SK-N-SH treated with all-trans-retinoic acid at 6 μM for 48 hours (cell line): ENCODE measurements around the gene MYO3B.

Source experiments
- ATAC-seq: fragments of 200-7000 bp; cut with Tn5 transposase; 3 replicates; pipeline ENCODE4 v1.9.1; 2020; ENCODE audit warnings: mild to moderate bottlenecking, moderate library complexity
- ARNTL ChIP-seq: fragments of 450-650 bp; formaldehyde crosslinking; IDR thresholded peaks from 2 replicates; pipeline ENCODE4 v1.5.0; 2020; ENCODE audit warnings: low read depth, mild to moderate bottlenecking, moderate library complexity, borderline replicate concordance
- BACH2 ChIP-seq: fragments of 250-450 bp; sonication (Bioruptor Pico); IDR thresholded peaks from 2 replicates; pipeline ENCODE4 v1.9.0; 2021; ENCODE audit warnings: mild to moderate bottlenecking, borderline replicate concordance
- CSDC2 ChIP-seq: fragments of 250-450 bp; sonication (Bioruptor Pico); IDR thresholded peaks from 2 replicates; pipeline ENCODE4 v1.5.0; 2020; ENCODE audit warnings: mild to moderate bottlenecking, moderate library complexity
- ESRRG ChIP-seq: fragments of 250-450 bp; sonication (Bioruptor Pico); IDR thresholded peaks from 2 replicates; pipeline ENCODE4 v1.6.1; 2021; ENCODE audit warnings: mild to moderate bottlenecking
- GLIS3 ChIP-seq: fragments of 250-450 bp; sonication (Bioruptor Pico); IDR thresholded peaks from 2 replicates; pipeline ENCODE4 v1.5.0; 2020; ENCODE audit warnings: mild to moderate bottlenecking, moderate library complexity
- ISL1 ChIP-seq: fragments of 250-450 bp; sonication (Bioruptor Pico); IDR thresholded peaks from 2 replicates; pipeline ENCODE4 v2.1.2; 2022; ENCODE audit warnings: mild to moderate bottlenecking, moderate library complexity
- OSR1 ChIP-seq: fragments of 250-450 bp; sonication (Bioruptor Pico); IDR thresholded peaks from 2 replicates; pipeline ENCODE4 v1.8.0; 2022; ENCODE audit warnings: moderate library complexity, mild to moderate bottlenecking, inconsistent platforms
- PPARA ChIP-seq: fragments of 250-450 bp; sonication (Bioruptor Pico); IDR thresholded peaks from 2 replicates; pipeline ENCODE4 v1.5.0; 2020; ENCODE audit warnings: mild to moderate bottlenecking, borderline replicate concordance
- RARB ChIP-seq: fragments of 250-450 bp; sonication (Bioruptor Pico); IDR thresholded peaks from 2 replicates; pipeline ENCODE4 v1.8.0; 2021; ENCODE audit warnings: mild to moderate bottlenecking, moderate library complexity
- SNAI2 ChIP-seq: fragments of 250-450 bp; sonication (Bioruptor Pico); IDR thresholded peaks from 2 replicates; pipeline ENCODE4 v1.5.0; 2020; ENCODE audit warnings: mild to moderate bottlenecking, moderate library complexity
- TCF4 ChIP-seq: fragments of 250-450 bp; sonication (Bioruptor Pico); IDR thresholded peaks from 2 replicates; pipeline ENCODE4 v1.8.0; 2021; ENCODE audit warnings: mild to moderate bottlenecking, moderate library complexity, borderline replicate concordance
- TOX ChIP-seq: fragments of 250-450 bp; sonication (Bioruptor Pico); IDR thresholded peaks from 2 replicates; pipeline ENCODE4 v1.8.0; 2021; ENCODE audit warnings: mild to moderate bottlenecking, moderate library complexity, borderline replicate concordance
- ZC3H10 ChIP-seq: fragments of 250-450 bp; sonication (Bioruptor Pico); IDR thresholded peaks from 2 replicates; pipeline ENCODE4 v1.5.1; 2021; ENCODE audit warnings: mild to moderate bottlenecking, moderate library complexity
- ZFP3 ChIP-seq: fragments of 250-450 bp; sonication (Bioruptor Pico); IDR thresholded peaks from 2 replicates; pipeline ENCODE4 v1.5.0; 2020; ENCODE audit warnings: mild to moderate bottlenecking, moderate library complexity
- ZFP30 ChIP-seq: fragments of 450-650 bp; formaldehyde crosslinking; IDR thresholded peaks from 2 replicates; pipeline ENCODE4 v1.5.0; 2022; ENCODE audit warnings: mild to moderate bottlenecking, moderate library complexity
- ZNF565 ChIP-seq: fragments of 450-650 bp; formaldehyde crosslinking; conservative IDR thresholded peaks from 2 replicates; pipeline ENCODE4 v1.5.0; 2020; ENCODE audit warnings: low read depth, mild to moderate bottlenecking, moderate library complexity
- ZNF70 ChIP-seq: fragments of 450-650 bp; formaldehyde crosslinking; IDR thresholded peaks from 2 replicates; pipeline ENCODE4 v1.5.0; 2020; ENCODE audit warnings: mild to moderate bottlenecking, moderate library complexity
- ZNF8 ChIP-seq: fragments of 450-650 bp; formaldehyde crosslinking; IDR thresholded peaks from 2 replicates; pipeline ENCODE4 v1.5.0; 2020; ENCODE audit warnings: mild to moderate bottlenecking, moderate library complexity
- TF ChIP-seq, protein P1 (sequence below): fragments of 250-450 bp; sonication (Bioruptor Pico); IDR thresholded peaks from 2 replicates; pipeline ENCODE4 v1.8.0; 2021; ENCODE audit warnings: low read depth, mild to moderate bottlenecking, moderate library complexity, borderline replicate concordance
- TF ChIP-seq, protein P2 (sequence below): fragments of 250-450 bp; sonication (Bioruptor Pico); IDR thresholded peaks from 2 replicates; pipeline ENCODE4 v1.5.0; 2020; ENCODE audit warnings: mild to moderate bottlenecking, moderate library complexity
- TF ChIP-seq, protein P3 (sequence below): fragments of 250-450 bp; sonication (Bioruptor Pico); IDR thresholded peaks from 2 replicates; pipeline ENCODE4 v1.5.1; 2020; ENCODE audit warnings: low read depth, mild to moderate bottlenecking, moderate library complexity
- TF ChIP-seq, protein P4 (sequence below): fragments of 250-450 bp; sonication (Bioruptor Pico); IDR thresholded peaks from 2 replicates; pipeline ENCODE4 v1.5.1; 2021; ENCODE audit warnings: mild to moderate bottlenecking, moderate library complexity

Gene MYO3B

DNA sequence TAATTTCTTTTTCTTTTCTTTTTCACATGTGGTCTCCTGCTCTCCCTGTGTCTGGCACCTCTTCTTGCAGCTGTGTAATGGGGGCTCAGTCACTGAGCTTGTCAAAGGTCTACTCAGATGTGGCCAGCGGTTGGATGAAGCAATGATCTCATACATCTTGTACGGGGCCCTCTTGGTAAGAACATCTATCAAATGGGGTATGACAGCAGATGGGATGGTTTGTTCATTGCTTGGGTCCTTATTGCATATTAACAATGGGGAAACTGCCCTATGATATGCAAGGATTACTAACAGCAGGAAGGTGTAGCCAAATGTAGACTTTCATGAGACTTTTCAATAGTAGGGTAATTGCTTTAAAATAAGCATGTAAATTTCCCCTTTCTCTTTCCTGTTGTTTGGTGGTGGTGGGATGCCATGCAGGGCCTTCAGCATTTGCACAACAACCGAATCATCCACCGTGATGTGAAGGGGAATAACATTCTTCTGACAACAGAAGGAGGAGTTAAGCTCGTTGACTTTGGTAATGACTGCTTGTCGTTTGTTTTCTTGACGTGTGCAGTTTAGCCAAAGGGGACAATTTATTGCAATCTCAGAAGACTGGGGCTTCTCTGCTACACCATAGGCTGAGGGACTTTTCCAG lies 36.5 kb downstream of the MYO3B start:
- TF ChIP-seq ZNF8 (CRISPR knock-in tag), result no peak
- no peak for TF ChIP-seq PPARA
- TF ChIP-seq SNAI2, result no peak
- TF ChIP-seq, protein P1, sequence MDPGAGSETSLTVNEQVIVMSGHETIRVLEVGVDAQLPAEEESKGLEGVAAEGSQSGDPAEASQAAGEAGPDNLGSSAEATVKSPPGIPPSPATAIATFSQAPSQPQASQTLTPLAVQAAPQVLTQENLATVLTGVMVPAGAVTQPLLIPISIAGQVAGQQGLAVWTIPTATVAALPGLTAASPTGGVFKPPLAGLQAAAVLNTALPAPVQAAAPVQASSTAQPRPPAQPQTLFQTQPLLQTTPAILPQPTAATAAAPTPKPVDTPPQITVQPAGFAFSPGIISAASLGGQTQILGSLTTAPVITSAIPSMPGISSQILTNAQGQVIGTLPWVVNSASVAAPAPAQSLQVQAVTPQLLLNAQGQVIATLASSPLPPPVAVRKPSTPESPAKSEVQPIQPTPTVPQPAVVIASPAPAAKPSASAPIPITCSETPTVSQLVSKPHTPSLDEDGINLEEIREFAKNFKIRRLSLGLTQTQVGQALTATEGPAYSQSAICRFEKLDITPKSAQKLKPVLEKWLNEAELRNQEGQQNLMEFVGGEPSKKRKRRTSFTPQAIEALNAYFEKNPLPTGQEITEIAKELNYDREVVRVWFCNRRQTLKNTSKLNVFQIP (CRISPR knock-in tag), result no peak
- TF ChIP-seq CSDC2 (CRISPR knock-in tag), result no peak
- TF ChIP-seq ZNF565 (CRISPR knock-in tag), result no peak
- no peak for TF ChIP-seq ZNF70 (CRISPR knock-in tag)
- no peak for TF ChIP-seq ZFP30 (CRISPR knock-in tag)
- TF ChIP-seq TCF4 (CRISPR knock-in tag), result no peak
- no peak for TF ChIP-seq ZFP3 (CRISPR knock-in tag)
- TF ChIP-seq, protein P2, sequence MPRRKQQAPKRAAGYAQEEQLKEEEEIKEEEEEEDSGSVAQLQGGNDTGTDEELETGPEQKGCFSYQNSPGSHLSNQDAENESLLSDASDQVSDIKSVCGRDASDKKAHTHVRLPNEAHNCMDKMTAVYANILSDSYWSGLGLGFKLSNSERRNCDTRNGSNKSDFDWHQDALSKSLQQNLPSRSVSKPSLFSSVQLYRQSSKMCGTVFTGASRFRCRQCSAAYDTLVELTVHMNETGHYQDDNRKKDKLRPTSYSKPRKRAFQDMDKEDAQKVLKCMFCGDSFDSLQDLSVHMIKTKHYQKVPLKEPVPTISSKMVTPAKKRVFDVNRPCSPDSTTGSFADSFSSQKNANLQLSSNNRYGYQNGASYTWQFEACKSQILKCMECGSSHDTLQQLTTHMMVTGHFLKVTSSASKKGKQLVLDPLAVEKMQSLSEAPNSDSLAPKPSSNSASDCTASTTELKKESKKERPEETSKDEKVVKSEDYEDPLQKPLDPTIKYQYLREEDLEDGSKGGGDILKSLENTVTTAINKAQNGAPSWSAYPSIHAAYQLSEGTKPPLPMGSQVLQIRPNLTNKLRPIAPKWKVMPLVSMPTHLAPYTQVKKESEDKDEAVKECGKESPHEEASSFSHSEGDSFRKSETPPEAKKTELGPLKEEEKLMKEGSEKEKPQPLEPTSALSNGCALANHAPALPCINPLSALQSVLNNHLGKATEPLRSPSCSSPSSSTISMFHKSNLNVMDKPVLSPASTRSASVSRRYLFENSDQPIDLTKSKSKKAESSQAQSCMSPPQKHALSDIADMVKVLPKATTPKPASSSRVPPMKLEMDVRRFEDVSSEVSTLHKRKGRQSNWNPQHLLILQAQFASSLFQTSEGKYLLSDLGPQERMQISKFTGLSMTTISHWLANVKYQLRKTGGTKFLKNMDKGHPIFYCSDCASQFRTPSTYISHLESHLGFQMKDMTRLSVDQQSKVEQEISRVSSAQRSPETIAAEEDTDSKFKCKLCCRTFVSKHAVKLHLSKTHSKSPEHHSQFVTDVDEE (CRISPR knock-in tag), result no peak
- no peak for TF ChIP-seq TOX (CRISPR knock-in tag)
- TF ChIP-seq GLIS3 (CRISPR knock-in tag), result no peak
- no peak for TF ChIP-seq ZC3H10 (CRISPR knock-in tag)
- no peak for TF ChIP-seq ESRRG (CRISPR knock-in tag)
- no peak for TF ChIP-seq RARB (CRISPR knock-in tag)
- ATAC-seq, result no peak

DNA sequence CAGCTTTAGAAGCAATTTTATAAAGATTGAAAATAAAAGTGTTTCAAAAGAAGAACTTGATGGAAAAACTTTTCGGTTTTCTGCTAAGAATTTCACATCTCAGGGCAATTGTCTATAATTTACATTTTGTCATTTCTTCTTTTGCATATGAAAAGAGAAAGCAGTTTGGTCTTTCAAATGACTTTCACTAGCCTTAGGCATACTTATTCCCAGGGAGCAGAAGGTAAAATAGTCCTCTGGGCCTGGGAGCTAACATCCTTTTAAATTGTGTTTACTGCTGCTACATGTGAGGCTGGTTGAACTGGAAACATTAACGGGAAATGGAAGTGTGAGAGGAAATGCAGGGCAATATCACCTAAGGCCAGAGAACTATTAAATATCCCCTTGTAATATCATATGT lies 37.1 kb downstream of the MYO3B start:
- TF ChIP-seq CSDC2 (CRISPR knock-in tag) (no peak), ZC3H10 (CRISPR knock-in tag) (no peak), ZFP30 (CRISPR knock-in tag) (no peak), RARB (CRISPR knock-in tag) (no peak), ISL1 (CRISPR knock-in tag) (no peak), ESRRG (CRISPR knock-in tag) (no peak), TCF4 (CRISPR knock-in tag) (no peak), OSR1 (CRISPR knock-in tag) (no peak)
- TF ChIP-seq, protein P3, sequence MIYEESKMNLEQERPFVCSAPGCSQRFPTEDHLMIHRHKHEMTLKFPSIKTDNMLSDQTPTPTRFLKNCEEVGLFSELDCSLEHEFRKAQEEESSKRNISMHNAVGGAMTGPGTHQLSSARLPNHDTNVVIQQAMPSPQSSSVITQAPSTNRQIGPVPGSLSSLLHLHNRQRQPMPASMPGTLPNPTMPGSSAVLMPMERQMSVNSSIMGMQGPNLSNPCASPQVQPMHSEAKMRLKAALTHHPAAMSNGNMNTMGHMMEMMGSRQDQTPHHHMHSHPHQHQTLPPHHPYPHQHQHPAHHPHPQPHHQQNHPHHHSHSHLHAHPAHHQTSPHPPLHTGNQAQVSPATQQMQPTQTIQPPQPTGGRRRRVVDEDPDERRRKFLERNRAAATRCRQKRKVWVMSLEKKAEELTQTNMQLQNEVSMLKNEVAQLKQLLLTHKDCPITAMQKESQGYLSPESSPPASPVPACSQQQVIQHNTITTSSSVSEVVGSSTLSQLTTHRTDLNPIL (CRISPR knock-in tag), result no peak
- TF ChIP-seq, protein P2 (CRISPR knock-in tag), result no peak
- ATAC-seq, result no peak

DNA sequence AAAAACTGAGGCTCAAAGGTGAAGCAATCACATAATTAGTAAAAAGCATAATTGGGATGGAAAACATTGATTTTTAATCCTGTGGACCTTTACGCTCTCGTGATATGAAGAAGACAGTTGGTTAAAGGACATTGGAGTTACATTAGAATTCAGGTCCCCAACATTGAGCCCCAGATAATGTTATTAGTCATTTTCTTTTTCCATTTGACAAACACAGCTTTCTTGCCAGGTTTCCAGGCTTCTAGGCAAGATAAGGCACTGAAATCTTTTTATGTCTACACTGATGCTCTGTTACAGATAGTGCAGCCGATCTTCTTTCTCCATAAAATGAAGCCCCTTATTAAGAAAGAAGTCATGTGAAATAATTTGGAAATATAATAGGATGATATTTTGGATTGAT lies 38.5 kb downstream of the MYO3B start:
- no peak for ATAC-seq
- TF ChIP-seq ZNF565 (CRISPR knock-in tag) (no peak), SNAI2 (no peak), ISL1 (CRISPR knock-in tag) (no peak), ZNF70 (CRISPR knock-in tag) (no peak), ZFP30 (CRISPR knock-in tag) (no peak), ZC3H10 (CRISPR knock-in tag) (no peak), ZFP3 (CRISPR knock-in tag) (no peak), BACH2 (no peak), RARB (CRISPR knock-in tag) (no peak), ARNTL (no peak), CSDC2 (CRISPR knock-in tag) (no peak), ESRRG (CRISPR knock-in tag) (no peak)
- TF ChIP-seq, protein P4, sequence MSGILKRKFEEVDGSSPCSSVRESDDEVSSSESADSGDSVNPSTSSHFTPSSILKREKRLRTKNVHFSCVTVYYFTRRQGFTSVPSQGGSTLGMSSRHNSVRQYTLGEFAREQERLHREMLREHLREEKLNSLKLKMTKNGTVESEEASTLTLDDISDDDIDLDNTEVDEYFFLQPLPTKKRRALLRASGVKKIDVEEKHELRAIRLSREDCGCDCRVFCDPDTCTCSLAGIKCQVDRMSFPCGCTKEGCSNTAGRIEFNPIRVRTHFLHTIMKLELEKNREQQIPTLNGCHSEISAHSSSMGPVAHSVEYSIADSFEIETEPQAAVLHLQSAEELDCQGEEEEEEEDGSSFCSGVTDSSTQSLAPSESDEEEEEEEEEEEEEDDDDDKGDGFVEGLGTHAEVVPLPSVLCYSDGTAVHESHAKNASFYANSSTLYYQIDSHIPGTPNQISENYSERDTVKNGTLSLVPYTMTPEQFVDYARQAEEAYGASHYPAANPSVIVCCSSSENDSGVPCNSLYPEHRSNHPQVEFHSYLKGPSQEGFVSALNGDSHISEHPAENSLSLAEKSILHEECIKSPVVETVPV (CRISPR knock-in tag), result no peak
- TF ChIP-seq, protein P2 (CRISPR knock-in tag), result no peak
